Suppressor macrophage treated with lipopolysaccharide for 1 hour (primary cell): ENCODE measurements around the gene FAAP100.
A peak's percentile ranks its signal among the peaks of the same experiment; 100 is the strongest.

Source experiments
- DNase-seq, 3 donors: peaks; one replicate each; pipeline ENCODE4 v3.0.0-alpha.2; 2020 to 2022

FAAP100 gene

GRCh38 chr17:81509972-81510784 lies 42.0 kb downstream of the FAAP100 start:
- DNase-seq = peak; percentile 57 to 79 (median 66)

- peak; percentile 74 to 83 (median 83) for DNase-seq
Observed at GRCh38 chr17:81509207-81509971, 42.8 kb downstream of the FAAP100 start.

DNA sequence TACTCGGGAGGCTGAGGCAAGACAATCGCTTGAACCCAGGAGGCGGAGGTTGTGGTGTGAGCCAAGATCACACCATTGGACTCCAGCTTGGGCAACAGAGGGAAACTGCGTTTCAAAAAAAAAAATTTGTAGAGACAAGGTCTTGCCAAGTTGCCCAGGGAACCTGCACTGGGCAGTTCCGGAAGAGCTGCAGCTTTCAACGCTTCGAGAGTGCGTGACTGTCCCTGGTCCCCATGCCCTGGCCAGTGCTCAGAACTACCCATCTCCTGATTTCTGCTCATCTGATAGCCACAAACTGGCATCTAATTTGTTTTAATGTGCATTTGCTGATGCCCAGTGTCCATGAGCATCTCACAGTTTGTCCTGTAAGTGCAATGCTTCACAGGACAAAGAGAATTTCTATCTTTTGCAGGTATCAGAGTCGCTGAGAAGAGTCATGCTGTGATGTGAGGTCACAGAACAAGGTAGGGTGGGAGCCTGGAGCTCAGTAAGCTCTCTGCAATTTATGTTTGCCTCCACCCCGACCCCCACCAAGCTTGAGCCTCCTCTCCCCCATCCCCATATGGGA lies 43.4 kb downstream of the FAAP100 start:
- DNase-seq = no peak

DNA sequence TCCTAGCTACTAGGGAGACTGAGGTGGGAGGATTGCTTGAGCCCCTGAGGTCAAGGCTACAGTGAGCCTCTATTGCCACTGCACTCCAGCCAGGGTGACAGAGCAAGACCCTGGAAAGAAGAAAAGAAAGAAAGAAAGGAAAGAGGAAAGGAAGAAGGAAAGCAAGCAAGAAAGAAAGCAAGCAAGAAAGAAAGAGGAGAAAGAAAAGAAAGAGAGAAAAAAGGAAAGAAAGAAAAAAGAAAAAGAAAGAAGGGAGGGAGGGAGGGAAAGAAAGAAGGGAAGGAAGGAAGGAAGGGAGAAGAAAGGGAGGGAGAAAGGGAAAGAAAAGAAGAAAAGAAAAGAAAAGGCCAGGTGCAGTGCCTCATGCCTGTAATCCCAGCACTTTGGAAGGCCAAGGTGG lies 48.5 kb downstream of the FAAP100 start:
- DNase-seq = no peak

GRCh38 chr17:81502471-81503017 lies 49.6 kb downstream of the FAAP100 start:
- DNase-seq = no peak

DNA sequence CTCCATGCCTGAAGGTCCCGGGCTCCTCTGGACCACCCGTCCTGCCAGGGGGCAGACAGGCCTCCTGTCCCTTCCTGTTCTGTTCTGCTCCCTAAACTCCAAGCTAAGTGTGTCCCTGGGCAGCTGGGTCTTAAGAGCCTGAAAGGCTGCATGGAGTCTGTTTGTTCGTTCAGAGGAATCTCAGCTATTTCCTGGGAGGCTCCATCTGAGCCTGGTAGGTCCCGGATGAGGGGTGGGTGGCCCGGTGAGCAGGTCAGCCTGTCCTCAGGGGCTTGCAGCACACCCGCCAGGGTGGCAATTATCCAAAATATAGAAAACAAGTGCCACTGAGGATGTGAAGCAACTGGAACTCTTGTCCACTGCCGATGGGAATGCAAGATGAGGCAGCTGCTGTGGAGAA lies 52.1 kb downstream of the FAAP100 start:
- DNase-seq = no peak

DNA sequence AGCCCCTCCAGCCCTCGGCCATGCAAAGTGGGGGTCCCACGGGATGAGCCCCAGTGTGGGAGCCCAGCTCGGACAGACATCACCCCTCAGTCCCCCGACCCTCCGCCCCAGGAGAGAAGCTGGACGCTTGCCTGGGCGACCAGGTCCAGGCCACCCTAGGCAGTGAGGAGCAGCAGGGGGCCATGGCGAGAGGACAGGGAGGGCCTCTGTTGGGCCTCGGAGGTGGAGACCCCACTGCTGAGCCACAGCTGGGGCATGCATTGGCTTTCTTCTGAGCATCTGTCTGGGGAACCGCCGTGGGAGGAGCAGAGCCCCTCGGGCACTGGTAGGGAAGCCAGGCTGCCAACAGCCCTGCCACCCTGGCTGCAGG lies 52.6 kb downstream of the FAAP100 start:
- no peak for DNase-seq

GRCh38 chr17:81498953-81499600 lies 53.1 kb downstream of the FAAP100 start:
- no peak for DNase-seq

DNA sequence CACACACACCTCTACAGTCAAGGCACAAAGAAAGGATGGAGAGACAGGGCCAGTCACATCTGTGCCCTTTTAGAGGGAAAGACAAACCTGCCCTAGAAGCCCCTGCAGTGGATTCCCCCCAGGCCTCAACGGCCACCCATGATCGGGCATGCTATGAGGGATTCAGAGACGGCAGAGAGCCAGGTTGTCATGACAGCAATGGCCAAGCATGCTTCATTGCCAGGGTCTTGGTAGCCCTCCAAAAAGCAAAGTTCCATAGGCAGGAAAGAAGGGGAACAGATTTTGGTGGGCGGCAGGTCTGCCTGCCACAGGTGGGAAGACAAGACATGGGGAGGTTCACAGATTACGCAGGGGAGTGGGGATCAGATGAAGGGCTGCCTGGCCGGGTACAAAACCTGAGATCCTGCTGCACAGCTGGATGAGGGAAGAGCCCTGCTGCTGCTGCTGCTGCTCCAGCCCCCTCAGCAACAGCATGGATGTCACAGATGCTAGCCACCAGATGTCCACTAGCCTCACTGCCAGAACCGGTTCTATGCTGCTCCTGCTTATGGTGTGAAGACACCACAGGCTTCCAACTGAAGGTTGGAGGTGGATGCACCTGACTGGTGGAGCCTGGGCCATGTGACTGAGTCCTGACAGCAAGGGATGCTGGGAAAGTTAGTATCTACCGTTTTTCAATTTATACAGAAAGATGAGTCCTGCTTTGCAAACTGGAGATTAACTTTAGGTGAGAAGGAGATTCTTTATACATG lies 57.4 kb downstream of the FAAP100 start:
- no peak for DNase-seq

- DNase-seq = no peak
Observed at GRCh38 chr17:81493198-81494038, 58.7 kb downstream of the FAAP100 start.

DNA sequence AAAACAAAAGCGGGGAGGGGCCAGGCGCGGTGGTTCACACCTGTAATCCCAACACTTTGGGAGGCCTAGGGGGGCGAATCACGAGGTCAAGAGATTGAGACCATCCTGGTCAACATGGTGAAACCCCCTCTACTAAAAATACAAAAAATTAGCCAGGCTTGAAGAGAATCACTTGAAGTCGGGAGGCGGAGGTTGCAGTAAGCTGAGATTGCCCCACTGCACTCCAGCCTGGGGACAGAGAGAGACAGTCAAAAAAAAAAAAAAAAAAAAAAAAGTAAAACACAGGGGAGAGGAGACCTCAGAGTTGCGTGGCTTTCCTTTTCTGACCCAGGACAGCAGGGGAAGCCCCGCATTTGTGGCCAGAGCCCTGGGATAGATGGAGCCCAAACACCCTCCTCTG lies 59.4 kb downstream of the FAAP100 start:
- DNase-seq = no peak

DNA sequence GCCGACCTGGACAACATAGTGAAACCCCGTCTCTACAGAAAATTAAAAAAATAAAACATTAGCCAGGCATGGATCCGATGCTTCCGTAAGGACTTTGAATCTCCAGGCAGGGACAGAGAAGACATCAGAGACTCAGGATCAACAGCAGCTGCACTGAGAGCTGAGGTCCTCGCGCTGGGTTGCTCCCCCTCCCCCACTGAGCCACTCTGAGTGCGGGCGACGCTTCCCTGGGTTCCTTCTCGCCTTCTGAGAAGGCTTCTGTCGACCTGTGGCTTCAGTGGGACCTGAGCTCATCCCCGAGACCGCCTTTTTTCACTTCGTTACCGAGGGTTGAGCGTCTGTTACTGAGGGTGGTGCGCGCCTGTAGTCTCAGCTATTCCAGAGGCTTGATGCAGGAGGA lies 60.0 kb downstream of the FAAP100 start:
- DNase-seq = no peak

- DNase-seq = no peak
Observed at GRCh38 chr17:81491761-81492160, 60.4 kb downstream of the FAAP100 start.

GRCh38 chr17:81491181-81491581 lies 61.0 kb downstream of the FAAP100 start:
- no peak for DNase-seq

DNA sequence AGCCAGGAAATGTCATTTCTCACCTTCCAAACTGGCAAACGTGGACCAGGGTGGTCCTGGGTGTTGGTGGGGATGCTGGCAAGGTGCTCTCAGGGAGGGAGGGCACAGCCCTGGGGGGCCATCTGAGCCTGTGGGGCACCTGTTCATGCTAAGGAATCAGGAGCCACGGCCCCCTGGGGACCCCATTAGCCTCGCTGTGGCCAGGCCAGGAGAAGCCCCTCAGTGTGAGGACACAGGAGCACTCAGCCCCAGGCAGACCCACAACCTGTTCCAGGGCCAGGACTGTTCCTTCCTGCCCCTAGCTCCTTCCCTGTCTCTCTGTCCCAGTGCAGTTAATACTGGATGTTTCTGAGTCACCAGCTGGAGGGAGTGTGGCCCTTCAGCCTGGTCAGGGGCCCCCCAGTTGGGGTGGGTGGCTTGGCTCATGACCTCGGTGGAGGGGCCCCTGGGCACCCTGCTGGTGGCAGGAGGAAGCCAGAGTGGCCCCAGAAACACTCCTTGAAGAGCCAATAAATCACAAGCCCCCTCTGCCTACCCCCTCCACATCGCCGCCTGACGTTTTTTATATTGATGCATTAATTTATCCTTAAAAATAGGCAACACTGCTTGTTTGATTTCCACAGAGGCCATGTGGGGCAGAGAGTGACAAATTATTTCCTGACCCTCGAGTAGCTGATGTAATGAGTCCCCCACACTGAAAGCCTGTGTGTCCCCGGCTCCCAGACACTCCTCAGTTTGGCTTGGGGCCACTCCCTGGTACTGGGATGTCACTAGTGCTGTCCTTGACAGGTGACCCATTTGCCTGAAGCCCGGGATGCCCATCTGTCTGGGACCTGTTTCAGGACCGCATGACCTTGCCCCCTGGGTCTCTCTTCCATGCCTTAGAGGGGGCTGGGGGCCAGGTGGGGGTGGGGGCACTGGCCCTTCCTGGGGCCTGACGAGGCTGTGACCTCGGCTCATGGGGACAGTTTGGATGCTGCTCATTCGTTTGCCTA lies 61.9 kb downstream of the FAAP100 start:
- no peak for DNase-seq
